ENCODE measurements around the gene GPR62.
"Not testable (repeated sequence)": the region's sequence is repeated elsewhere in the genome, so short reads cannot be mapped to it uniquely, and the experiment has no call there.

The GPR62 gene

GRCh38 chr3:51988286-51989146 lies 33.3 kb downstream of the GPR62 start:
- no peak for DNase-seq (ENCODE audit: low spot score)

DNA sequence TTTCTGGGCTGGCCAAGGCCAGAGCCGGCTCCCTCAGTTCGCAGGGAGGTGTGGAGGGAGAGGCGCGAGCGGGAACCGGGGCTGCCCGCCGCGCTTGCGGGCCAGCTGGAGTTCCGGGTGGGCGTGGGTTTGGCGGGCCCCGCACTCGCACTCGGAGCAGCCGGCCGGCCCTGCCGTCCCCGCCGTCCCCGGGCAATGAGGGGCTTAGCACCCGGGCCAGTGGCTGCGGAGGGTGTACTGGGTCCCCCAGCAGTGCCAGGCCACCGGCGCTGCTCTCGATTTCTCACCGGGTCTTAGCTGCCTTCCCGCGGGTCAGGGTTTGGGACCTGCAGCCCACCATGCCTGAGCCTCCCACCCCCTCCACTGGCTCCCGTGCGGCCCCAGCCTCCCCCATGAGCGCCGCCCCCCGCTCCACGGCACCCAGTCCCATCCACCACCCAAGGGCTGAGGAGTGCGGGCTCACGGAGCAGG lies 35.4 kb downstream of the GPR62 start:
- DNase-seq (ENCODE audit: low spot score), result not testable (repeated sequence)

DNA sequence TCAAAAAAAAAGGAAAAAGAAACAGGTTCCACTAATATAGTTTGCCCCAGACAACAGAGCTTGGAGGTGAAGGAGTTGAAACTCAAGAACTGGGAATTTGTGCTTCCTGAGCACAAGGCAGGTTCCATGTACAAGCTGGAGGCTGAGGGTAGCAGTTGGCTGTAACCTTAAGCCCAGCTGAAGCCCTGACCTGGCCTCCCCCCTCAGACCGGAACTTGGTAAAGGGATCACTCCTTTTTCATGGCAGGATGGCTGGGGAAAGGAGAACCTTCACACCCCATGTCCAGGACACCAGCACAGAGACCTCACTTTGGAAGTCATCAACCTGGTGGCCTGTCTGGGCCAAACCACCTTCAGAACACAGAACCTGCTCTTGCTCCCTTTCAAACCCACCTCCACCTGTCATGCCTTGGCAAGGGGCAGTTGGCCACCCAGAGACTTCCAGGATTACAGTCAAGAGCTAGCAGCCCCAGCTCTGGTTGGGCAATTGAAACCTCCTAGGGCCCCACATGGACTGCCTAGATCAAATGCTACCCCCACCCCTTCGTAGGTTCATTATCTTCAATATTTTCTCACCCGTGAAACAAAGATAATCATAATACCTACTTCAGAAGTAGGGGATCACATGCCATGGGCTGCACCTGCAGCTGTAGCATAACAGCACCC lies 37.0 kb downstream of the GPR62 start:
- DNase-seq (ENCODE audit: low spot score), result no peak

- DNase-seq (ENCODE audit: low spot score), result not testable (repeated sequence)
These were observed 38.5 kb downstream of the GPR62 start for GRCh38 chr3:51993657-51994056.

DNA sequence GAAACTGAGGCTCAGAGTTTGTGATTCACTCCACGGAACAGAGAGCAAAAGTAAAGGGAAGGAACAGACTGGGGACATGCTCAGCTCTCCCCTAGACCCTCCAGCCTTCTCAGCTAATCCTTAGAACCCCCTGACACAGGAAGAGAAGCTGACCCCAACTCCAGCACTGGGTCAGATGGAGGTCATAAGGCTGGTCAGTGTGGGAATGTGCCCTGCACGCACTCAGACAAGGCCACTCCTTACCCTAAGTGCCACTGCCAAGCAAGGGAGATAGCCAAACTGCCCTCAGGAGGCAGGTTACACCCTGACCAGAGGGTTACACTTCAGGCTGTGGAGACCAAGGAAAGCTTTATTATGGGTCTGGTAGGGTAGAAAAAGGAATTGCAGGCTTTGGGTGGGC lies 39.3 kb downstream of the GPR62 start:
- DNase-seq (ENCODE audit: low spot score), result no peak

DNA sequence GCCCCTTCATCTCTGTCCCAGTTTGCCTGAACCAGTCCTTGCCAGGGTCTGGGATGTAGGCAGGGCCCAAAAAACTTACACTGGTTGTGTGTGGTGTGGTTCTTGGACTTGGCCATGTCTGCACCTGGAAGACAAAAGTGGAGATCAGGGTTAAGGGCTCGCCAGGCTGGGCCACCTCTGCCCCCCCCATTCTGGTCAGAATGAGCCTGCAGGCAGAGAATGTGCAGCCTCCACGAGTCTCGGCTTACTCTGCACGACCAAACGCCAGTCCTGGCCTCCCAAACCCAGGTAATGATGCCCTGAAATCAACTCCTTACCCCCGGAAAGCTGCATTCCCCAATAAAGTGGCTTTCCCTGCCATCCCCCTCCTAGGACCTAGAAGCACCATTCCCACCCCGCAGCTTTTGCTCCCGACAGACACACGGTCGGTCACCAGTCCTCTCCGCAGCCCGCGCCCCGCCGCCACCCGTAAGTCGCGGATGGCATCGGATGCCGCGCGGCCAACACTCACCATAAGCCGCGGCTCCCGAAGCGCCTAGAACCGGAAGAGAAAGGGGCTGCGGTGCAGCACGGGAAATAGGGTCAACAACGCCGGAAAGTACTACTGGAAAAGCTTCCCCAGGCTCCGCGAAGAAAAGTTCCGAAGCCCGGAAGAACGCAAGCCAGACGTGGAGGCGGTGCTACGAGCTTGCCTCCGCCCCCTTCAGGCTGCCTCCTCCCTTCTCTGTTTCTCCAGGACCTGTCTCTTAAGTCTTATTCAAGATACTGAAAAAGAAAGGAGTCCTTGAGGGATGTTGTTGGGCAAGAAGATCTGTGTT lies 40.4 kb downstream of the GPR62 start, which contains the start of gene RPL29:
RPL29 (minus strand) TSS at position 550 of the 818 bp plus-strand sequence; CDS start at position 116, 434 bp downstream.
- DNase-seq (ENCODE audit: low spot score), result peak; percentile 92

- no peak for DNase-seq (ENCODE audit: low spot score)
These were observed 42.0 kb downstream of the GPR62 start for GRCh38 chr3:51997172-51997571.

GRCh38 chr3:51997935-51998596 lies 42.9 kb downstream of the GPR62 start:
- DNase-seq (ENCODE audit: low spot score), result no peak

DNA sequence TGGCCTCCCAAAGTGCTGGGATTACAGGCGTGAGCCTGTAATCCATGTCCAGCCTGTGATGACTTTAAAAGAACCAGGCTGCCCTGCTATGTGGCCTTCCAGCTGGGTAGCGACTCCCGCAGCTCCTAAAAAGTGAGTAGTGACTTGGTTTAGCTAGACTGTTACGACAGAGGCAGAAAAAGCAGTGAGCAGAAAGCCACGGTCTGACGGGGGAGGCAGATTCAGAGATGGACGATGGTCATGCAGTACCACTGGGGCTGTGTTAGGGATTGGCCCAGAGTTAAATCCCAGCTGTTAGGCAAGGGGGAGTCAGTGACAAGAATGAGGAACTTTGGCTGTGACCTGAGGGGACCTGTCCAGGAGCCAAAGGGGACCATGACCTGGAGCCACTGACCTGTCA lies 43.6 kb downstream of the GPR62 start:
- DNase-seq (ENCODE audit: low spot score), result no peak

- DNase-seq (ENCODE audit: low spot score), result no peak
These were observed 44.7 kb downstream of the GPR62 start for GRCh38 chr3:51999846-52000245.

- peak; percentile 81 for DNase-seq (ENCODE audit: low spot score)
These were observed 46.3 kb downstream of the GPR62 start for GRCh38 chr3:52001443-52001974.

- DNase-seq (ENCODE audit: low spot score), result no peak
These were observed 47.6 kb downstream of the GPR62 start for GRCh38 chr3:52002748-52003147.

GRCh38 chr3:52004163-52004787 lies 49.1 kb downstream of the GPR62 start:
- DNase-seq (ENCODE audit: low spot score), result peak; percentile 81

GRCh38 chr3:52004906-52005395 lies 49.8 kb downstream of the GPR62 start:
- no peak for DNase-seq (ENCODE audit: low spot score)

- peak; percentile 68 for DNase-seq (ENCODE audit: low spot score)
These were observed 50.4 kb downstream of the GPR62 start for GRCh38 chr3:52005571-52005986.

GRCh38 chr3:52006017-52006819 lies 51.0 kb downstream of the GPR62 start:
- peak; percentile 60 for DNase-seq (ENCODE audit: low spot score)

- DNase-seq (ENCODE audit: low spot score), result peak; percentile 43
These were observed 51.6 kb downstream of the GPR62 start for GRCh38 chr3:52006820-52007133.
